ENCODE data around the gene TSPAN9.

- no peak for TF ChIP-seq POLR2A (IDR thresholded peaks at IDR 0.05)
- TF ChIP-seq, protein P1, sequence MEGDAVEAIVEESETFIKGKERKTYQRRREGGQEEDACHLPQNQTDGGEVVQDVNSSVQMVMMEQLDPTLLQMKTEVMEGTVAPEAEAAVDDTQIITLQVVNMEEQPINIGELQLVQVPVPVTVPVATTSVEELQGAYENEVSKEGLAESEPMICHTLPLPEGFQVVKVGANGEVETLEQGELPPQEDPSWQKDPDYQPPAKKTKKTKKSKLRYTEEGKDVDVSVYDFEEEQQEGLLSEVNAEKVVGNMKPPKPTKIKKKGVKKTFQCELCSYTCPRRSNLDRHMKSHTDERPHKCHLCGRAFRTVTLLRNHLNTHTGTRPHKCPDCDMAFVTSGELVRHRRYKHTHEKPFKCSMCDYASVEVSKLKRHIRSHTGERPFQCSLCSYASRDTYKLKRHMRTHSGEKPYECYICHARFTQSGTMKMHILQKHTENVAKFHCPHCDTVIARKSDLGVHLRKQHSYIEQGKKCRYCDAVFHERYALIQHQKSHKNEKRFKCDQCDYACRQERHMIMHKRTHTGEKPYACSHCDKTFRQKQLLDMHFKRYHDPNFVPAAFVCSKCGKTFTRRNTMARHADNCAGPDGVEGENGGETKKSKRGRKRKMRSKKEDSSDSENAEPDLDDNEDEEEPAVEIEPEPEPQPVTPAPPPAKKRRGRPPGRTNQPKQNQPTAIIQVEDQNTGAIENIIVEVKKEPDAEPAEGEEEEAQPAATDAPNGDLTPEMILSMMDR (IDR thresholded peaks at IDR 0.05): no peak
Measured at GRCh38 chr12:3204143-3204542, 127.0 kb downstream of the TSPAN9 start.
